NCI-H69 (cell line): ENCODE measurements around the gene AVL9.
"Not testable (repeated sequence)": the region's sequence is repeated elsewhere in the genome, so short reads cannot be mapped to it uniquely, and the experiment has no call there.

Experiments
- DNase-seq: peaks from one replicate; lab custom pipeline; 2025; lab: John Stamatoyannopoulos, UW

AVL9 gene

GRCh38 chr7:32587411-32587948, 92.2 kb downstream of the AVL9 start:
- no peak for DNase-seq

- no peak for DNase-seq
Measured at GRCh38 chr7:32588657-32589056, 93.4 kb downstream of the AVL9 start.

GRCh38 chr7:32591938-32592337, 96.6 kb downstream of the AVL9 start:
- DNase-seq, result no peak

- DNase-seq, result no peak
Measured at GRCh38 chr7:32592701-32593100, 97.4 kb downstream of the AVL9 start.

GRCh38 chr7:32594965-32595490, 99.7 kb downstream of the AVL9 start:
- DNase-seq, result no peak

GRCh38 chr7:32601196-32601595, 105.9 kb downstream of the AVL9 start:
- DNase-seq, result not testable (repeated sequence)

GRCh38 chr7:32602470-32602869, 107.2 kb downstream of the AVL9 start:
- no peak for DNase-seq

GRCh38 chr7:32603492-32603891, 108.2 kb downstream of the AVL9 start:
- DNase-seq, result not testable (repeated sequence)

GRCh38 chr7:32604047-32604446, 108.8 kb downstream of the AVL9 start:
- not testable (repeated sequence) for DNase-seq

- DNase-seq, result no peak
Measured at GRCh38 chr7:32605032-32605431, 109.7 kb downstream of the AVL9 start.

GRCh38 chr7:32609463-32609862, 114.2 kb downstream of the AVL9 start:
- no peak for DNase-seq

GRCh38 chr7:32611201-32612099, 116.2 kb downstream of the AVL9 start:
- DNase-seq, result no peak

- DNase-seq, result no peak
Measured at GRCh38 chr7:32616625-32617024, 121.3 kb downstream of the AVL9 start.

GRCh38 chr7:32618470-32618869, 123.2 kb downstream of the AVL9 start:
- no peak for DNase-seq

- DNase-seq, result no peak
Measured at GRCh38 chr7:32618987-32619386, 123.7 kb downstream of the AVL9 start.

- not testable (repeated sequence) for DNase-seq
Measured at GRCh38 chr7:32619416-32619815, 124.1 kb downstream of the AVL9 start.

- DNase-seq, result no peak
Measured at GRCh38 chr7:32631021-32631420, 135.7 kb downstream of the AVL9 start.

GRCh38 chr7:32631590-32632497, 136.6 kb downstream of the AVL9 start:
- DNase-seq, result not testable (repeated sequence)

GRCh38 chr7:32633446-32633845, 138.2 kb downstream of the AVL9 start:
- DNase-seq, result not testable (repeated sequence)

- DNase-seq, result not testable (repeated sequence)
Measured at GRCh38 chr7:32634798-32635393, 139.6 kb downstream of the AVL9 start.

- DNase-seq, result not testable (repeated sequence)
Measured at GRCh38 chr7:32636725-32637462, 141.6 kb downstream of the AVL9 start.
